ENCODE results near the gene TICRR.

The TICRR gene

GRCh38 chr15:89630260-89630659 lies 55.0 kb downstream of the TICRR start:
- no peak for DNase-seq (ENCODE audit: low spot score)

GRCh38 chr15:89630974-89631901 lies 56.0 kb downstream of the TICRR start:
- DNase-seq (ENCODE audit: low spot score): no peak

- no peak for DNase-seq (ENCODE audit: low spot score)
These were observed 56.6 kb downstream of the TICRR start for GRCh38 chr15:89631902-89632264.

GRCh38 chr15:89632563-89633430 lies 57.5 kb downstream of the TICRR start:
- no peak for DNase-seq (ENCODE audit: low spot score)

GRCh38 chr15:89633585-89633984 lies 58.3 kb downstream of the TICRR start:
- no peak for DNase-seq (ENCODE audit: low spot score)

GRCh38 chr15:89640245-89640644 lies 65.0 kb downstream of the TICRR start:
- DNase-seq (ENCODE audit: low spot score): no peak

GRCh38 chr15:89641053-89641452 lies 65.8 kb downstream of the TICRR start:
- DNase-seq (ENCODE audit: low spot score): no peak

- no peak for DNase-seq (ENCODE audit: low spot score)
These were observed 66.8 kb downstream of the TICRR start for GRCh38 chr15:89642106-89642505.

- DNase-seq (ENCODE audit: low spot score): no peak
These were observed 70.4 kb downstream of the TICRR start for GRCh38 chr15:89645680-89646079.

- DNase-seq (ENCODE audit: low spot score): no peak
These were observed 71.3 kb downstream of the TICRR start for GRCh38 chr15:89646416-89647141.

- DNase-seq (ENCODE audit: low spot score): peak; percentile 52
These were observed 72.1 kb downstream of the TICRR start for GRCh38 chr15:89647191-89647851.

- DNase-seq (ENCODE audit: low spot score): no peak
These were observed 73.1 kb downstream of the TICRR start for GRCh38 chr15:89648106-89649012.

GRCh38 chr15:89649013-89649625 lies 73.8 kb downstream of the TICRR start:
- no peak for DNase-seq (ENCODE audit: low spot score)

- no peak for DNase-seq (ENCODE audit: low spot score)
These were observed 74.4 kb downstream of the TICRR start for GRCh38 chr15:89649716-89650115.

GRCh38 chr15:89652131-89652530 lies 76.9 kb downstream of the TICRR start:
- DNase-seq (ENCODE audit: low spot score): no peak

- DNase-seq (ENCODE audit: low spot score): no peak
These were observed 77.4 kb downstream of the TICRR start for GRCh38 chr15:89652666-89653065.

GRCh38 chr15:89653578-89653977 lies 78.3 kb downstream of the TICRR start:
- no peak for DNase-seq (ENCODE audit: low spot score)

- no peak for DNase-seq (ENCODE audit: low spot score)
These were observed 79.1 kb downstream of the TICRR start for GRCh38 chr15:89654301-89654761.

GRCh38 chr15:89654847-89655805 lies 79.9 kb downstream of the TICRR start, which contains the start of gene KIF7:
Gene KIF7, minus strand, starts transcription at chr15:89655467. Its CDS starts 2,537 bp downstream, at chr15:89652930.
- no peak for DNase-seq (ENCODE audit: low spot score)

Data from CD4-positive, alpha-beta T cell treated with Interleukin-2 at 100 ng/mL for 4 hours (primary cell).